Neural crest cell (in vitro differentiated cells): ENCODE measurements around the gene INPP4B. TPM values are rescaled to one million over a fixed set of nuclear protein-coding genes. Genes with fewer than 3 reads are reported as not detected.

Experiments
- DNase-seq: peaks from one replicate; pipeline ENCODE4 v3.0.0; 2021; ENCODE audit warnings: low read depth, mixed read lengths, low spot score
- H3K27ac Mint-ChIP-seq: one replicate; pipeline ENCODE4 v1.8.0; 2021; ENCODE audit warnings: mild to moderate bottlenecking, mixed read lengths; ENCODE audit not compliant: unreplicated experiment
- H3K27me3 Mint-ChIP-seq: 2 replicates; pipeline ENCODE4 v1.8.0; 2021; ENCODE audit warnings: low read depth, mild to moderate bottlenecking, mixed read lengths
- H3K36me3 Mint-ChIP-seq: 2 replicates; pipeline ENCODE4 v1.8.0; 2021; ENCODE audit warnings: low read depth, mild to moderate bottlenecking, mixed read lengths
- H3K4me1 Mint-ChIP-seq: 2 replicates; pipeline ENCODE4 v1.8.0; 2021; ENCODE audit warnings: mixed read lengths
- H3K4me3 Mint-ChIP-seq: one replicate; pipeline ENCODE4 v1.8.0; 2021; ENCODE audit warnings: mild to moderate bottlenecking, mixed read lengths
- H3K9me3 Mint-ChIP-seq: 2 replicates; pipeline ENCODE4 v1.8.0; 2021; ENCODE audit warnings: mixed read lengths
- CTCF ChIP-seq: fragments of 200-600 bp; sonication (generic); conservative IDR thresholded peaks from 2 replicates; pipeline ENCODE4 v1.5.0; 2021; ENCODE audit warnings: antibody characterized with exemption, mild to moderate bottlenecking
- total RNA-seq: library from RNA; stranded (reverse); gene quantifications from 2 replicates; pipeline ENCODE4 v1.2.1, GENCODE V29; 2021

INPP4B gene
- total RNA-seq, 1 donor from 2014 or later = 7.3 TPM

GRCh38 chr4:142700531-142700930 is 145.6 kb downstream of the INPP4B start:
- no peaks in the 10 kb centered on the region for H3K27me3 Mint-ChIP-seq
- no peak for DNase-seq
- H3K4me1 Mint-ChIP-seq = no peaks in the 10 kb centered on the region
- no peak overlapping the region for H3K4me3 Mint-ChIP-seq
- H3K36me3 Mint-ChIP-seq = no peaks in the 10 kb centered on the region
- H3K9me3 Mint-ChIP-seq = no peaks in the 10 kb centered on the region
- TF ChIP-seq CTCF = no peak
- H3K27ac Mint-ChIP-seq = no peak overlapping the region

- Mint-ChIP-seq H3K9me3 (no peaks in the 10 kb centered on the region), H3K27me3 (no peaks in the 10 kb centered on the region), H3K4me3 (no peak overlapping the region), H3K27ac (no peak overlapping the region), H3K36me3 (no peaks in the 10 kb centered on the region), H3K4me1 (no peaks in the 10 kb centered on the region)
- DNase-seq = no peak
- TF ChIP-seq CTCF = no peak
Measured at GRCh38 chr4:142698552-142698951, 147.5 kb downstream of the INPP4B start.

GRCh38 chr4:142697928-142698327 is 148.2 kb downstream of the INPP4B start:
- H3K27me3 Mint-ChIP-seq = no peaks in the 10 kb centered on the region
- H3K36me3 Mint-ChIP-seq = no peaks in the 10 kb centered on the region

GRCh38 chr4:142697320-142697719 is 148.8 kb downstream of the INPP4B start:
- no peak for DNase-seq
- Mint-ChIP-seq H3K27me3 (no peaks in the 10 kb centered on the region), H3K36me3 (no peaks in the 10 kb centered on the region), H3K27ac (no peak overlapping the region), H3K9me3 (no peaks in the 10 kb centered on the region), H3K4me1 (no peaks in the 10 kb centered on the region), H3K4me3 (no peak overlapping the region)
- no peak for TF ChIP-seq CTCF

More at GRCh38 chr4:142697928-142698327, 148.2 kb downstream of the INPP4B start:
- TF ChIP-seq CTCF = no peak
- Mint-ChIP-seq H3K4me3 (no peak overlapping the region), H3K27ac (no peak overlapping the region), H3K4me1 (no peaks in the 10 kb centered on the region), H3K9me3 (no peaks in the 10 kb centered on the region)
- DNase-seq = no peak

- H3K4me3 Mint-ChIP-seq = no peak overlapping the region
- no peak for DNase-seq
- H3K4me1 Mint-ChIP-seq = no peaks in the 10 kb centered on the region
- no peaks in the 10 kb centered on the region for H3K27me3 Mint-ChIP-seq
- no peaks in the 10 kb centered on the region for H3K9me3 Mint-ChIP-seq
- H3K36me3 Mint-ChIP-seq = no peaks in the 10 kb centered on the region
- no peak overlapping the region for H3K27ac Mint-ChIP-seq
- no peak for TF ChIP-seq CTCF
Measured at GRCh38 chr4:142696334-142697122, 149.6 kb downstream of the INPP4B start.
